GM19467 (cell line): Measurements from ENCODE around the gene EFHC1.

Experiments
- ATAC-seq: cut with Tn5 transposase; IDR thresholded peaks from one replicate; pipeline ENCODE4 v1.9.1; 2021; ENCODE audit warnings: mild to moderate bottlenecking, moderate library complexity; ENCODE audit not compliant: unreplicated experiment

EFHC1 gene

GRCh38 chr6:52500238-52501129 lies 80.3 kb downstream of the EFHC1 start:
- no peak for ATAC-seq

- no peak for ATAC-seq
Measured at GRCh38 chr6:52502306-52503029, 82.3 kb downstream of the EFHC1 start.

- no peak for ATAC-seq
Measured at GRCh38 chr6:52503323-52503747, 83.2 kb downstream of the EFHC1 start.

GRCh38 chr6:52503851-52504781 lies 84.0 kb downstream of the EFHC1 start:
- no peak for ATAC-seq

- no peak for ATAC-seq
Measured at GRCh38 chr6:52504782-52505136, 84.6 kb downstream of the EFHC1 start.

- no peak for ATAC-seq
Measured at GRCh38 chr6:52505726-52506409, 85.7 kb downstream of the EFHC1 start.

GRCh38 chr6:52506476-52506875 lies 86.3 kb downstream of the EFHC1 start:
- ATAC-seq = no peak

GRCh38 chr6:52507557-52508260 lies 87.6 kb downstream of the EFHC1 start:
- ATAC-seq = no peak

GRCh38 chr6:52508261-52508739 lies 88.2 kb downstream of the EFHC1 start:
- no peak for ATAC-seq

- ATAC-seq = no peak
Measured at GRCh38 chr6:52509281-52510212, 89.4 kb downstream of the EFHC1 start.

GRCh38 chr6:52510213-52510562 lies 90.0 kb downstream of the EFHC1 start:
- ATAC-seq = no peak

GRCh38 chr6:52511163-52511562 lies 91.0 kb downstream of the EFHC1 start:
- ATAC-seq = no peak

GRCh38 chr6:52511572-52512151 lies 91.5 kb downstream of the EFHC1 start:
- no peak for ATAC-seq

GRCh38 chr6:52512199-52512598 lies 92.1 kb downstream of the EFHC1 start:
- ATAC-seq = no peak

GRCh38 chr6:52513464-52513863 lies 93.3 kb downstream of the EFHC1 start:
- no peak for ATAC-seq

- no peak for ATAC-seq
Measured at GRCh38 chr6:52513896-52514295, 93.8 kb downstream of the EFHC1 start.

GRCh38 chr6:52514514-52514913 lies 94.4 kb downstream of the EFHC1 start:
- no peak for ATAC-seq

GRCh38 chr6:52515219-52515960 lies 95.2 kb downstream of the EFHC1 start:
- no peak for ATAC-seq
